NCI-H2227 treated with DMSO at 0.1 percent for 48 hours (cell line): Measurements from ENCODE around the gene UBR7.
"Not testable (repeated sequence)": the region's sequence is repeated elsewhere in the genome, so short reads cannot be mapped to it uniquely, and the experiment has no call there.

ENCODE experiments used
- DNase-seq: peaks from one replicate; lab custom pipeline; 2025; lab: John Stamatoyannopoulos, UW

Gene UBR7

GRCh38 chr14:93206793-93207467 is at the start of gene UBR7, which contains the start of gene GON7:
Gene UBR7 (plus strand): TSS chr14:93207256. CDS start chr14:93207292, 36 bp downstream.
Gene GON7 (minus strand): TSS chr14:93207065. CDS start chr14:93207037, 28 bp downstream.
- peak; percentile 92 for DNase-seq

- not testable (repeated sequence) for DNase-seq
Observed at GRCh38 chr14:93158349-93158748, 48.7 kb upstream of the UBR7 start.

- not testable (repeated sequence) for DNase-seq
Observed at GRCh38 chr14:93159625-93160352, 47.3 kb upstream of the UBR7 start.

- DNase-seq: no peak
Observed at GRCh38 chr14:93160353-93160801, 46.7 kb upstream of the UBR7 start.

- DNase-seq: no peak
Observed at GRCh38 chr14:93161411-93161940, 45.6 kb upstream of the UBR7 start.

GRCh38 chr14:93163564-93163963 is 43.5 kb upstream of the UBR7 start:
- no peak for DNase-seq

- DNase-seq: not testable (repeated sequence)
Observed at GRCh38 chr14:93165271-93166265, 41.5 kb upstream of the UBR7 start.

GRCh38 chr14:93168610-93169009 is 38.4 kb upstream of the UBR7 start:
- not testable (repeated sequence) for DNase-seq

- DNase-seq: not testable (repeated sequence)
Observed at GRCh38 chr14:93169619-93170018, 37.4 kb upstream of the UBR7 start.

- not testable (repeated sequence) for DNase-seq
Observed at GRCh38 chr14:93170141-93170540, 36.9 kb upstream of the UBR7 start.

- no peak for DNase-seq
Observed at GRCh38 chr14:93171376-93171775, 35.7 kb upstream of the UBR7 start.

GRCh38 chr14:93173943-93174395 is 33.1 kb upstream of the UBR7 start:
- DNase-seq: no peak

GRCh38 chr14:93174731-93175130 is 32.3 kb upstream of the UBR7 start:
- DNase-seq: not testable (repeated sequence)

GRCh38 chr14:93175492-93175891 is 31.6 kb upstream of the UBR7 start:
- no peak for DNase-seq

- DNase-seq: no peak
Observed at GRCh38 chr14:93183596-93184317, 23.3 kb upstream of the UBR7 start.

- DNase-seq: peak; percentile 77
Observed at GRCh38 chr14:93184391-93185348, 22.4 kb upstream of the UBR7 start, which contains the start of the genes LYSET and MOAP1. Gene LYSET (plus strand): TSS chr14:93185317. CDS start chr14:93185406, 89 bp downstream. Gene MOAP1 (minus strand): TSS chr14:93184897. CDS start chr14:93184242, 655 bp downstream.

- no peak for DNase-seq
Observed at GRCh38 chr14:93185349-93185720, 21.7 kb upstream of the UBR7 start.

- no peak for DNase-seq
Observed at GRCh38 chr14:93186466-93186865, 20.6 kb upstream of the UBR7 start.

GRCh38 chr14:93186956-93187355 is 20.1 kb upstream of the UBR7 start:
- no peak for DNase-seq
